ENCODE data around the gene HP. TPM values are rescaled to one million over a fixed set of nuclear protein-coding genes. Genes with fewer than 3 reads are reported as not detected.

The HP gene
- total and polyA plus RNA-seq, 2 of the 4 experiments (the other 2 are of a cell fraction): not detected

DNA sequence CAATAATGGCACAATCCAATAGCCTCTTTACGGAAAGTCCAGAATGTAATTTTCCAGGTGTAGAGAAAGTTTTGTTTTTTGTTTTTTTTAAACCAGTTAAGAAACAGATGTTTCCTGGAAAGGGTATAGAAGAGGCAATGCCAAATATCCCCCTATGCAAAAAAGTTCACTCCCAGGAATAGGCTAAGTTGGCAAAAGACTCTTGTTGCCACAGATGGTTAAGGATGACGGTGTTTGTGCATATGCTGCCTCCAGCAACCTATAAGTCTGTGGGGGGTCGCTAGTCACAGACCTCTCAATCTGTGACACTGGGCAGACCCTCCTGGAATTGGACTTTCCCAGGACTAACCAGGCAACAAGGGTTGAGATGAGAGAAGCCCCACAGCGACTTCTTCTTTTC is 20.9 kb upstream of the HP start:
- ATAC-seq (ENCODE audit: low read depth): no peak

More for the DNA sequence above, 20.9 kb upstream of the HP start:
- ChIA-PET CTCF (no interaction called here), POLR2A (ENCODE audit: unreplicated experiment) (no interaction called here)
- Histone ChIP-seq H2AFZ (replicated peaks; ENCODE audit: low read length, poor library complexity) (no peak overlapping the region), H4K8ac (ENCODE audit: low read depth in 2 of 2, low read length in 2 of 2) (no peak overlapping the region), H2BK120ac (ENCODE audit: low read depth, low read length) (no peak overlapping the region), H3K9me1 (ENCODE audit: insufficient read depth, low read length) (no peaks in the 10 kb centered on the region), H3K4me3 (ENCODE audit: insufficient read depth, low read depth, low read length) (no peak overlapping the region), H2BK5ac (ENCODE audit: low read depth, low read length, poor library complexity, severe bottlenecking) (no peak overlapping the region), H3K4me1 (ENCODE audit: control insufficient read depth, insufficient read depth, low read length) (no peaks in the 10 kb centered on the region), H3K18ac (ENCODE audit: low read depth, low read length) (no peak overlapping the region), H3K36me3 (ENCODE audit: control insufficient read depth, insufficient read depth, low read length) (no peaks in the 10 kb centered on the region), H3K14ac (replicated peaks; ENCODE audit: low read depth, low read length) (no peak overlapping the region), H4K20me1 (ENCODE audit: insufficient read depth, low read length) (no peaks in the 10 kb centered on the region), H2BK15ac (ENCODE audit: low read depth, low read length) (no peak overlapping the region), H3K9me3 (ENCODE audit: control insufficient read depth, insufficient read depth, low read length) (no peaks in the 10 kb centered on the region), H4K5ac (ENCODE audit: low read depth, low read length) (no peak overlapping the region), H2BK20ac (ENCODE audit: low read depth, low read length) (no peak overlapping the region), H3K4ac (ENCODE audit: low read depth, low read length) (no peak overlapping the region), H3K27me3 (ENCODE audit: control insufficient read depth, insufficient read depth, low read length) (no peaks in the 10 kb centered on the region; the same call in 1 of the 2 replicates), H3K79me1 (ENCODE audit: low read depth in 1 of 2, low read length in 2 of 2) (no peaks in the 10 kb centered on the region), H3K9ac (ENCODE audit: low read depth, low read length) (no peak overlapping the region), H3K23ac (ENCODE audit: low read depth, low read length) (no peak overlapping the region), H3K4me2 (ENCODE audit: low read depth, low read length) (no peak overlapping the region), H2AK5ac (ENCODE audit: low read depth, low read length) (no peak overlapping the region), H3K27ac (ENCODE audit: insufficient read depth, low read length) (no peak overlapping the region), H2AK9ac (replicated peaks; ENCODE audit: low read depth, low read length, poor library complexity) (no peak overlapping the region), H4K91ac (ENCODE audit: insufficient read depth, low read depth, low read length) (no peak overlapping the region), H3K56ac (ENCODE audit: extremely low read depth, insufficient read depth, low read length) (no peak overlapping the region)
- no peak for TF ChIP-seq SMC3 (IDR thresholded peaks at IDR 0.05; ENCODE audit: low read depth, low read length)
- TF ChIP-seq MAFK (IDR thresholded peaks at IDR 0.05; ENCODE audit: low read depth, low read length): no peak
- no peak for TF ChIP-seq NFE2L2 (IDR thresholded peaks at IDR 0.05; ENCODE audit: low read depth, low read length)
- TF ChIP-seq RFX5 (IDR thresholded peaks at IDR 0.05; ENCODE audit: low read depth, low read length): no peak
- TF ChIP-seq, protein P1, sequence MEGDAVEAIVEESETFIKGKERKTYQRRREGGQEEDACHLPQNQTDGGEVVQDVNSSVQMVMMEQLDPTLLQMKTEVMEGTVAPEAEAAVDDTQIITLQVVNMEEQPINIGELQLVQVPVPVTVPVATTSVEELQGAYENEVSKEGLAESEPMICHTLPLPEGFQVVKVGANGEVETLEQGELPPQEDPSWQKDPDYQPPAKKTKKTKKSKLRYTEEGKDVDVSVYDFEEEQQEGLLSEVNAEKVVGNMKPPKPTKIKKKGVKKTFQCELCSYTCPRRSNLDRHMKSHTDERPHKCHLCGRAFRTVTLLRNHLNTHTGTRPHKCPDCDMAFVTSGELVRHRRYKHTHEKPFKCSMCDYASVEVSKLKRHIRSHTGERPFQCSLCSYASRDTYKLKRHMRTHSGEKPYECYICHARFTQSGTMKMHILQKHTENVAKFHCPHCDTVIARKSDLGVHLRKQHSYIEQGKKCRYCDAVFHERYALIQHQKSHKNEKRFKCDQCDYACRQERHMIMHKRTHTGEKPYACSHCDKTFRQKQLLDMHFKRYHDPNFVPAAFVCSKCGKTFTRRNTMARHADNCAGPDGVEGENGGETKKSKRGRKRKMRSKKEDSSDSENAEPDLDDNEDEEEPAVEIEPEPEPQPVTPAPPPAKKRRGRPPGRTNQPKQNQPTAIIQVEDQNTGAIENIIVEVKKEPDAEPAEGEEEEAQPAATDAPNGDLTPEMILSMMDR (conservative IDR thresholded peaks at IDR 0.05; ENCODE audit: low read depth, low read length): no peak
- no peak for TF ChIP-seq RCOR1 (IDR thresholded peaks at IDR 0.05; ENCODE audit: insufficient replicate concordance, low read length)
- no peak for TF ChIP-seq CHD1 (IDR thresholded peaks at IDR 0.05; ENCODE audit: low read depth, low read length)
- no peak for TF ChIP-seq POLR2A (IDR thresholded peaks at IDR 0.05; ENCODE audit: low read depth, low read length)
- no peak for TF ChIP-seq FOS (IDR thresholded peaks at IDR 0.05; ENCODE audit: low read depth, low read length)
- no peak for TF ChIP-seq MAZ (IDR thresholded peaks at IDR 0.05; ENCODE audit: borderline replicate concordance, low read depth, low read length)
- no peak for TF ChIP-seq CEBPB (IDR thresholded peaks at IDR 0.05; ENCODE audit: low read depth, low read length)
- no peak for TF ChIP-seq ELK1 (IDR thresholded peaks at IDR 0.05; ENCODE audit: borderline replicate concordance, low read depth, low read length)
- TF ChIP-seq BHLHE40 (IDR thresholded peaks at IDR 0.05; ENCODE audit: low read depth, low read length): no peak
- TF ChIP-seq RAD21 (IDR thresholded peaks at IDR 0.05; ENCODE audit: low read length): no peak
- TF ChIP-seq USF2 (IDR thresholded peaks at IDR 0.05; ENCODE audit: low read depth, low read length): no peak
- TF ChIP-seq MXI1 (IDR thresholded peaks at IDR 0.05; ENCODE audit: borderline replicate concordance, low read depth, low read length): no peak
- dilution Hi-C loops (cut with HindIII; ENCODE audit: low sequenced_read_pairs, unreplicated experiment) (no loop called here), in situ Hi-C loops (cut with MboI; ENCODE audit: low sequenced_read_pairs) (no loop called here), intact Hi-C loops (cut with micrococcal nuclease) (loop anchor here (10.0 kb wide), 1 partner anchor 61 kb away; the partner anchor contains the start of genes DHX38 and TXNL4B)
- WGBS, 2 experiments (ENCODE audit: extremely low coverage in 2 of 2, insufficient read length in 1 of 2): 83% methylated on average over 1 of the region's 4 CpGs; no CpG with 5 or more reads in 1 of the 2 experiments
- DNase-seq: no peak
- BruUV-seq (replicated peaks): no TSS peak

All from IMR-90 (cell line).